H1 (cell line): ENCODE measurements around the gene LRCH2. TPM values are rescaled to one million over a fixed set of nuclear protein-coding genes. Genes with fewer than 3 reads are reported as not detected.

Source experiments
- CTCF ChIA-PET: fragments of 300-600 bp; sonication (Branson Sonifier 250); formaldehyde crosslinking; loops from one replicate; lab custom pipeline; 2021; ENCODE audit not compliant: partially characterized antibody; lab: Charles Lee
- POLR2A ChIA-PET: fragments of 300-600 bp; sonication (Branson Sonifier 250); formaldehyde crosslinking; loops from one replicate; lab custom pipeline; 2021; ENCODE audit warnings: inconsistent platforms; ENCODE audit not compliant: partially characterized antibody; lab: Charles Lee
- DNase-seq, 2 experiments: peaks; one replicate each; pipeline versions ENCODE4 v3.0.0 to v3.0.0-alpha.2; 2010 to 2022; ENCODE audit warnings: low spot score in 2 of 2, low read depth in 1 of 2, mixed read lengths in 1 of 2
- FAIRE-seq: peaks from 2 replicates; lab custom pipeline; 2011; peaks lifted over from hg19 to GRCh38; lab: Jason Lieb, UNC
- H2AFZ ChIP-seq: 2 replicates; pipeline ENCODE4 v1.8.1; 2012; ENCODE audit warnings: low read length, inconsistent platforms
- H2AK5ac ChIP-seq: 2 replicates; pipeline ENCODE4 v1.6.1; 2013; ENCODE audit warnings: low read depth, low read length
- H2BK120ac ChIP-seq: replicated peaks from 2 replicates; pipeline ENCODE3; 2013; ENCODE audit warnings: low read depth, low read length, inconsistent platforms
- H2BK12ac ChIP-seq: 2 replicates; pipeline ENCODE4 v1.6.1; 2013; ENCODE audit warnings: low read depth, low read length
- H2BK15ac ChIP-seq: 2 replicates; pipeline ENCODE4 v1.6.1; 2013; ENCODE audit warnings: low read length
- H2BK20ac ChIP-seq: 2 replicates; pipeline ENCODE4 v1.6.1; 2013; ENCODE audit warnings: low read length
- H2BK5ac ChIP-seq: 2 replicates; pipeline ENCODE4 v1.6.1; 2013; ENCODE audit warnings: low read depth, low read length
- H3K14ac ChIP-seq: 2 replicates; pipeline ENCODE4 v1.6.1; 2013; ENCODE audit warnings: inconsistent platforms; ENCODE audit not compliant: insufficient read length
- H3K18ac ChIP-seq: 2 replicates; pipeline ENCODE4 v1.6.1; 2013; ENCODE audit warnings: low read length; ENCODE audit errors: extremely low read depth
- H3K23ac ChIP-seq: 2 replicates; pipeline ENCODE4 v1.6.1; 2013; ENCODE audit warnings: inconsistent platforms; ENCODE audit not compliant: insufficient read length
- H3K23me2 ChIP-seq: 2 replicates; pipeline ENCODE4 v1.6.1; 2013; ENCODE audit warnings: low read depth, low read length
- H3K27ac ChIP-seq: 2 replicates; pipeline ENCODE4 v1.6.1; 2011; ENCODE audit warnings: low read depth, low read length, inconsistent platforms
- H3K27me3 ChIP-seq, 4 experiments: replicated peaks in 1 of 4; 1 replicate in 1 of 4; 2 replicates in 3 of 4; pipeline versions ENCODE4 v1.6.1 to v1.8.1; 2011 to 2013; ENCODE audit warnings: low read length in 3 of 4, mild to moderate bottlenecking in 3 of 4, inconsistent platforms in 2 of 4, mixed read lengths in 2 of 4, moderate library complexity in 1 of 4; ENCODE audit not compliant: control insufficient read depth in 3 of 4, insufficient read depth in 3 of 4; ENCODE audit errors: extremely low read depth in 1 of 4
- H3K36me3 ChIP-seq, 4 experiments: 2 replicates each; pipeline versions ENCODE4 v1.6.1 to v1.8.1; 2011 to 2013; ENCODE audit warnings: mild to moderate bottlenecking in 4 of 4, low read length in 3 of 4, moderate library complexity in 2 of 4, control low read depth in 1 of 4, inconsistent platforms in 1 of 4; ENCODE audit not compliant: insufficient read depth in 4 of 4, control insufficient read depth in 2 of 4
- H3K4ac ChIP-seq: replicated peaks from 2 replicates; pipeline ENCODE3; 2013; ENCODE audit warnings: low read length, low read depth, mixed read lengths, inconsistent platforms; ENCODE audit not compliant: insufficient read length
- H3K4me1 ChIP-seq, 4 experiments: replicated peaks in 1 of 4; 1 replicate in 1 of 4; 2 replicates in 3 of 4; pipeline versions ENCODE4 v1.6.1 to v1.8.1; 2011 to 2013; ENCODE audit warnings: low read length in 3 of 4, inconsistent platforms in 2 of 4, mixed read lengths in 1 of 4; ENCODE audit not compliant: insufficient read depth in 4 of 4, control insufficient read depth in 3 of 4
- H3K4me2 ChIP-seq, 2 experiments: 2 replicates each; pipeline versions ENCODE4 v1.6.1 to v1.8.1; 2011 to 2013; ENCODE audit warnings: low read depth in 2 of 2, low read length in 2 of 2, control low read depth in 1 of 2, inconsistent platforms in 1 of 2, mild to moderate bottlenecking in 1 of 2; ENCODE audit not compliant: insufficient read depth in 1 of 2
- H3K4me3 ChIP-seq, 4 experiments: fragments of 200-600, 300-600 bp in 1 of 4; sonication (generic), shearing (Covaris generic), sonication (Bioruptor Twin) in 1 of 4; 2 replicates each; pipeline versions ENCODE4 v1.5.1 to v1.8.1; 2011 to 2016; ENCODE audit warnings: low read length in 4 of 4, low read depth in 3 of 4, control low read depth in 2 of 4, inconsistent platforms in 2 of 4, mild to moderate bottlenecking in 2 of 4, mixed read lengths in 1 of 4, moderate library complexity in 1 of 4; ENCODE audit not compliant: insufficient read depth in 2 of 4; ENCODE audit errors: extremely low read depth in 1 of 4
- H3K56ac ChIP-seq: replicated peaks from 2 replicates; pipeline ENCODE3; 2013; ENCODE audit warnings: low read depth, mild to moderate bottlenecking, mixed read lengths, low read length, inconsistent platforms; ENCODE audit not compliant: insufficient read length
- H3K79me1 ChIP-seq: 2 replicates; pipeline ENCODE4 v1.6.1; 2013; ENCODE audit warnings: low read depth, low read length, control low read depth
- H3K79me2 ChIP-seq, 2 experiments: 2 replicates each; pipeline versions ENCODE4 v1.6.1 to v1.8.1; 2012 to 2013; ENCODE audit warnings: low read length in 2 of 2, mild to moderate bottlenecking in 2 of 2, inconsistent platforms in 1 of 2; ENCODE audit not compliant: insufficient read depth in 2 of 2, control insufficient read depth in 1 of 2
- H3K9ac ChIP-seq, 4 experiments: replicated peaks in 1 of 4; 1 replicate in 1 of 4; 2 replicates in 3 of 4; pipeline versions ENCODE4 v1.6.1 to v1.8.1; 2011 to 2013; ENCODE audit warnings: low read depth in 3 of 4, low read length in 3 of 4, control low read depth in 2 of 4, mild to moderate bottlenecking in 2 of 4, moderate library complexity in 2 of 4, inconsistent platforms in 1 of 4; ENCODE audit errors: extremely low read depth in 1 of 4
- H3K9me3 ChIP-seq, 2 experiments: 2 replicates each; pipeline versions ENCODE4 v1.6.1 to v1.8.1; 2012 to 2013; ENCODE audit warnings: mild to moderate bottlenecking in 2 of 2, moderate library complexity in 2 of 2, control low read depth in 1 of 2, inconsistent platforms in 1 of 2, low read depth in 1 of 2, low read length in 1 of 2, mixed read lengths in 1 of 2; ENCODE audit not compliant: insufficient read depth in 2 of 2
- H4K20me1 ChIP-seq, 2 experiments: replicated peaks in 1 of 2; 2 replicates each; pipeline versions ENCODE3 to v1.8.1; 2011 to 2013; ENCODE audit warnings: inconsistent platforms in 2 of 2, low read length in 2 of 2, mild to moderate bottlenecking in 1 of 2; ENCODE audit not compliant: insufficient read depth in 2 of 2, control insufficient read depth in 1 of 2
- H4K5ac ChIP-seq: 2 replicates; pipeline ENCODE4 v1.6.1; 2013; ENCODE audit warnings: low read length, low read depth, mixed read lengths, inconsistent platforms; ENCODE audit not compliant: insufficient read length
- H4K8ac ChIP-seq: 2 replicates; pipeline ENCODE4 v1.8.0; 2013; ENCODE audit warnings: mild to moderate bottlenecking, moderate library complexity, low read length, inconsistent platforms; ENCODE audit not compliant: insufficient read depth; ENCODE audit errors: extremely low read depth
- H4K91ac ChIP-seq: replicated peaks from 2 replicates; pipeline ENCODE3; 2013; ENCODE audit warnings: low read length, mixed read lengths, inconsistent platforms; ENCODE audit not compliant: insufficient read length
- HDAC6 ChIP-seq: IDR thresholded peaks from one replicate; pipeline ENCODE4 v1.7.1; 2012; ENCODE audit warnings: low read depth, mild to moderate bottlenecking, inconsistent platforms, low read length, moderate library complexity
- MAFK ChIP-seq: IDR thresholded peaks from 2 replicates; pipeline ENCODE4 v1.6.1; 2012; ENCODE audit warnings: low read depth, mild to moderate bottlenecking, improper control_type of control experiment, low read length
- RBBP5 ChIP-seq: IDR thresholded peaks from 2 replicates; pipeline ENCODE4 v1.7.1; 2012; ENCODE audit warnings: low read depth, mild to moderate bottlenecking, inconsistent platforms, low read length, moderate library complexity, borderline replicate concordance
- RNF2 ChIP-seq: fragments of 200-900, 300-1000 bp; sonication (generic); IDR thresholded peaks from 2 replicates; pipeline ENCODE4 v1.7.1; 2016; ENCODE audit warnings: borderline replicate concordance, low read depth, mild to moderate bottlenecking, antibody characterized with exemption, low read length; ENCODE audit not compliant: poor library complexity, severe bottlenecking; ENCODE audit errors: missing control alignments
- TAF7 ChIP-seq: optimal IDR thresholded peaks from 2 replicates; pipeline ENCODE3; 2011; ENCODE audit warnings: low read depth, mild to moderate bottlenecking, inconsistent platforms, low read length, moderate library complexity, borderline replicate concordance
- ZNF274 ChIP-seq: IDR thresholded peaks from 2 replicates; pipeline ENCODE4 v1.7.0; 2012; ENCODE audit warnings: low read length, borderline replicate concordance; ENCODE audit errors: extremely low read depth
- WGBS, 2 experiments: shearing (Covaris generic) in 1 of 2; methylation state at CpG; one replicate each; pipeline versions ENCODE4 v1.1.6 to v1.1.7; 2013 to 2015; ENCODE audit warnings: low lambda C conversion rate in 2 of 2, mixed read lengths in 2 of 2, inconsistent platforms in 1 of 2, low coverage in 1 of 2, missing lambda C conversion rate in 1 of 2; ENCODE audit not compliant: insufficient replicate concordance in 2 of 2, insufficient coverage in 1 of 2, insufficient read length in 1 of 2; ENCODE audit errors: extremely low coverage in 1 of 2, missing lambda C conversion rate in 1 of 2; 5-methylcytosine and 5-hydroxymethylcytosine counted together
- polyA plus RNA-seq, 7 experiments: library from polyadenylated mRNA; depleted of rRNA in 3 of 7; stranded (reverse) in 5 of 7; unstranded in 2 of 7; fragments of >200 nt in 5 of 7; fragments of 200-250 nt in 2 of 7; gene quantifications; 1 replicate in 5 of 7; 2 replicates in 1 of 7; 4 replicates in 1 of 7; pipeline versions ENCODE4 v1.2.1 to v1.2.3, GENCODE V29; 2011 to 2013; ENCODE audit warnings: missing spikeins in 2 of 7, mixed read lengths in 2 of 7
- total RNA-seq: library from RNA; stranded (reverse); fragmentation: NEBNext Ultra II Directional; extraction: Animal tissue kit (Norgen Biotek cat#: 25700); gene quantifications from 2 replicates; pipeline ENCODE4 v1.2.1, GENCODE V29; 2021
- TF ChIP-seq, protein P1 (sequence below), 3 experiments: IDR thresholded peaks; 1 replicate in 2 of 3; 2 replicates in 1 of 3; pipeline versions ENCODE4 v1.5.1 to v1.6.1; 2011; ENCODE audit warnings: low read length in 3 of 3, mild to moderate bottlenecking in 3 of 3, inconsistent platforms in 2 of 3, low read depth in 1 of 3, moderate library complexity in 1 of 3; ENCODE audit not compliant: insufficient read depth in 1 of 3; ENCODE audit errors: control extremely low read depth in 1 of 3
- TF ChIP-seq, protein P2 (sequence below): IDR thresholded peaks from 2 replicates; pipeline ENCODE4 v1.6.1; 2012; ENCODE audit warnings: low read length, inconsistent platforms

Gene LRCH2
- total and polyA plus RNA-seq, 2 of the 8 experiments (the other 6 are each of a cell fraction or from before 2014, with no cell fraction given): 1.5 to 5.5 TPM

DNA sequence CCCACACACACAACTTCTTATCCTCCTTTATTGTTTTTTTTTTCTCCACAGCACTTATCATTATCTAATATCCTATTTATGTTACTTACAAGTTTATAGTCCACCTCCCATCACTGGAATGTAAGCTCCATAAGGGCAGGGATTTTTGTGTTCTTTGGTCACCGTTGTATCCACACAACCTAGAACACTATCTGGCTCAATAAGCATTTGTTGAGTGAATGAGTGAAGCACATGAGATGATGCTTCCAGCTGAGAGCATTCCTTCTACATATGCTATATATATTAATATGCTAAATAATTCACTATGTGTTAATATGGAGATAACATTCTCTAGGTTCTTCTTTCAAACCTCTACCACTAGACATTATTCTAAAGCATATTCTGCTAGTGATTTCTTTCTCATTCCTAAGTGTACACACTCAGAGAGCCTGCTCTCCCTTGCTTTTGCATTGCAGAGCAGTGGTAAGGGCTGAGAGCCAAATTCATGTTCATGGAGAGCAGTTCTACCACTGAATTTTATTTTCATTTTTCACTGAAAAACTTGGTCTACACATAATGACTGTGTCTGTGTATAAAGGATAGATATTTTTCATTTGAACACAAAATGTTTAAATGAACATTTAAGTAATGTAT, 35.3 kb upstream of the LRCH2 start:
- 0 out of 2 replicates have a peak overlapping the region, but pooled peaks have one; percentile 92 for H2AFZ ChIP-seq
- H3K36me3 ChIP-seq: no peaks in the 10 kb centered on the region
- no peaks in the 10 kb centered on the region for H4K20me1 ChIP-seq
- no peak overlapping the region for H4K91ac ChIP-seq
- no peak overlapping the region for H4K8ac ChIP-seq
- H3K14ac ChIP-seq: no peak overlapping the region
- FAIRE-seq (no peak), DNase-seq (no peak)
- ChIA-PET POLR2A (no interaction called here), CTCF (interaction anchor here (0.6 to 1.5 kb wide), 10 partner anchors 8 to 136 kb away, joined by 3 to 7 read pairs (median 4); no protein-coding TSS in a partner anchor)
- no peaks in the 10 kb centered on the region for H3K4me1 ChIP-seq
- H2BK15ac ChIP-seq: no peak overlapping the region
- no peak overlapping the region for H3K4me2 ChIP-seq
- WGBS, 2 experiments: 100% methylated on average over 1 of the region's 1 CpG; no CpG with 5 or more reads in 1 of the 2 experiments
- H3K18ac ChIP-seq: no peak overlapping the region
- H3K79me1 ChIP-seq: no peaks in the 10 kb centered on the region
- no peak overlapping the region for H3K4ac ChIP-seq
- H2BK120ac ChIP-seq: no peak overlapping the region
- H2BK20ac ChIP-seq: no peak overlapping the region
- no peak overlapping the region for H2BK12ac ChIP-seq
- H3K9ac ChIP-seq: no peak overlapping the region
- no peaks in the 10 kb centered on the region for H3K79me2 ChIP-seq
- H3K9me3 ChIP-seq: no peaks in the 10 kb centered on the region
- no peak overlapping the region for H2AK5ac ChIP-seq
- H4K5ac ChIP-seq: no peak overlapping the region
- no peak overlapping the region for H3K56ac ChIP-seq
- no peak overlapping the region for H3K4me3 ChIP-seq
- no peaks in the 10 kb centered on the region for H3K23me2 ChIP-seq
- H3K27ac ChIP-seq: no peak overlapping the region
- H2BK5ac ChIP-seq: no peak overlapping the region
- no peaks in the 10 kb centered on the region for H3K27me3 ChIP-seq
- no peak overlapping the region for H3K23ac ChIP-seq
- TF ChIP-seq HDAC6 (no peak), MAFK (no peak), ZNF274 (no peak), RNF2 (no peak), TAF7 (no peak), RBBP5 (no peak)
- TF ChIP-seq, protein P1, sequence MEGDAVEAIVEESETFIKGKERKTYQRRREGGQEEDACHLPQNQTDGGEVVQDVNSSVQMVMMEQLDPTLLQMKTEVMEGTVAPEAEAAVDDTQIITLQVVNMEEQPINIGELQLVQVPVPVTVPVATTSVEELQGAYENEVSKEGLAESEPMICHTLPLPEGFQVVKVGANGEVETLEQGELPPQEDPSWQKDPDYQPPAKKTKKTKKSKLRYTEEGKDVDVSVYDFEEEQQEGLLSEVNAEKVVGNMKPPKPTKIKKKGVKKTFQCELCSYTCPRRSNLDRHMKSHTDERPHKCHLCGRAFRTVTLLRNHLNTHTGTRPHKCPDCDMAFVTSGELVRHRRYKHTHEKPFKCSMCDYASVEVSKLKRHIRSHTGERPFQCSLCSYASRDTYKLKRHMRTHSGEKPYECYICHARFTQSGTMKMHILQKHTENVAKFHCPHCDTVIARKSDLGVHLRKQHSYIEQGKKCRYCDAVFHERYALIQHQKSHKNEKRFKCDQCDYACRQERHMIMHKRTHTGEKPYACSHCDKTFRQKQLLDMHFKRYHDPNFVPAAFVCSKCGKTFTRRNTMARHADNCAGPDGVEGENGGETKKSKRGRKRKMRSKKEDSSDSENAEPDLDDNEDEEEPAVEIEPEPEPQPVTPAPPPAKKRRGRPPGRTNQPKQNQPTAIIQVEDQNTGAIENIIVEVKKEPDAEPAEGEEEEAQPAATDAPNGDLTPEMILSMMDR (IDR thresholded peaks at IDR 0.05; ENCODE audit: control extremely low read depth in 1 of 3, insufficient read depth in 1 of 3, low read depth in 1 of 3, low read length in 3 of 3): no peak
- TF ChIP-seq, protein P2, sequence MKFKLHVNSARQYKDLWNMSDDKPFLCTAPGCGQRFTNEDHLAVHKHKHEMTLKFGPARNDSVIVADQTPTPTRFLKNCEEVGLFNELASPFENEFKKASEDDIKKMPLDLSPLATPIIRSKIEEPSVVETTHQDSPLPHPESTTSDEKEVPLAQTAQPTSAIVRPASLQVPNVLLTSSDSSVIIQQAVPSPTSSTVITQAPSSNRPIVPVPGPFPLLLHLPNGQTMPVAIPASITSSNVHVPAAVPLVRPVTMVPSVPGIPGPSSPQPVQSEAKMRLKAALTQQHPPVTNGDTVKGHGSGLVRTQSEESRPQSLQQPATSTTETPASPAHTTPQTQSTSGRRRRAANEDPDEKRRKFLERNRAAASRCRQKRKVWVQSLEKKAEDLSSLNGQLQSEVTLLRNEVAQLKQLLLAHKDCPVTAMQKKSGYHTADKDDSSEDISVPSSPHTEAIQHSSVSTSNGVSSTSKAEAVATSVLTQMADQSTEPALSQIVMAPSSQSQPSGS: no peak
